HFF-Myc (cell line): ENCODE measurements around the gene CACNB2.

Source experiments
- DNase-seq: peaks from one replicate; pipeline ENCODE4 v3.0.0-alpha.2; 2011; ENCODE audit warnings: low read depth; ENCODE audit errors: extremely low read depth
- H3K4me3 ChIP-seq: replicated peaks from 2 replicates; pipeline ENCODE4 v1.5.1; 2011; ENCODE audit warnings: low read depth, mild to moderate bottlenecking, control low read depth, low read length
- TF ChIP-seq, protein P1 (sequence below): IDR thresholded peaks from 2 replicates; pipeline ENCODE4 v1.5.1; 2012; ENCODE audit warnings: mild to moderate bottlenecking, low read depth, low read length, control low read depth; ENCODE audit errors: missing control alignments

CACNB2 gene

DNA sequence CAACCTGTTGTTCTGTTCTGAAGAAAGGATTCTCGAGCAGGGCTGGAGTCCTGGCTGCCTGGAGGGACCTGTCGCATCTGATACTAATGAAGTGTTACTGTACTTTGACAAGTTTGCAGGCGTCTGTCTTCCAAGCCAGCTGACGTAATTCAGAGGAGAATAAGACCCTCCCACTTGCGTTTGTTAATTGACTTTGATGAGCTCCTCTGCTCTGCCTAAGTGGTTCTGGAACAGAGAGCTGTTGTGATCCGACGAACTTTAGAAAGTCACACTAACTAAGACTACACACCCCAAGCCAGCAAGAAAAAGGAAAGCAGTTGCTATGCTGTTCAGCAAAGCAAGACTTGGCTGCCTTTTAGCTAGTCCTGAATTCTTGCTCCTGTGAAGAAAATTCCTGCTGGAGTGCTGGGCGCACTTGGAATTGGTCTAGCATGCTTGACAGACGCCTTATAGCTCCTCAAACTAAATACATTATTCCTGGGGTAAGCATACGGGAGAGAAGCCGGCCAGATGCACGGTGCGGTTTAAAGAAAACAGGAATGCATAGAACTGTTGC lies 200.3 kb downstream of the CACNB2 start:
- DNase-seq, result no peak
- TF ChIP-seq, protein P1, sequence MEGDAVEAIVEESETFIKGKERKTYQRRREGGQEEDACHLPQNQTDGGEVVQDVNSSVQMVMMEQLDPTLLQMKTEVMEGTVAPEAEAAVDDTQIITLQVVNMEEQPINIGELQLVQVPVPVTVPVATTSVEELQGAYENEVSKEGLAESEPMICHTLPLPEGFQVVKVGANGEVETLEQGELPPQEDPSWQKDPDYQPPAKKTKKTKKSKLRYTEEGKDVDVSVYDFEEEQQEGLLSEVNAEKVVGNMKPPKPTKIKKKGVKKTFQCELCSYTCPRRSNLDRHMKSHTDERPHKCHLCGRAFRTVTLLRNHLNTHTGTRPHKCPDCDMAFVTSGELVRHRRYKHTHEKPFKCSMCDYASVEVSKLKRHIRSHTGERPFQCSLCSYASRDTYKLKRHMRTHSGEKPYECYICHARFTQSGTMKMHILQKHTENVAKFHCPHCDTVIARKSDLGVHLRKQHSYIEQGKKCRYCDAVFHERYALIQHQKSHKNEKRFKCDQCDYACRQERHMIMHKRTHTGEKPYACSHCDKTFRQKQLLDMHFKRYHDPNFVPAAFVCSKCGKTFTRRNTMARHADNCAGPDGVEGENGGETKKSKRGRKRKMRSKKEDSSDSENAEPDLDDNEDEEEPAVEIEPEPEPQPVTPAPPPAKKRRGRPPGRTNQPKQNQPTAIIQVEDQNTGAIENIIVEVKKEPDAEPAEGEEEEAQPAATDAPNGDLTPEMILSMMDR, result no peak
- H3K4me3 ChIP-seq, result 0 out of 2 replicates have a peak overlapping the region, but pooled peaks have one; percentile 5

DNA sequence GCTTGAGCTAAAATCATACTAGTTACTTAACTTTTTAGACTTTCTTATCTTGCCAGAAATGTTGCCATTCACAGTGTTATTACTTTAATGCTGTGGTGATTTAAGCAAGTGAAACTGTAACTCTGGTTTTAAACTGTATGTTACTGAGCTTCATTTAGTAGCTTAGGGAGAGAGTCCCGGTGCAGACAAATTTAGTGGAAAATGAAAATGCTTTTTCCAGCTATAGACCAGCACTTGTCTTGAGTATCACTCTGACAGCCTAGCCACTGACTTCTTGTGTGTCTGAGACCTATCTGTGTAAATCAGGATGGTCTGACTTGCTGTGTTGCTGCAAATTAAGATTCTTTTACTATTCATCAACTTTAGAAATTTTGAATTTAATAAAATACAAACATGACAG lies 200.8 kb downstream of the CACNB2 start:
- DNase-seq, result no peak
- TF ChIP-seq, protein P1, result no peak
- 0 out of 2 replicates have a peak overlapping the region, but pooled peaks have one; percentile 5 for H3K4me3 ChIP-seq

DNA sequence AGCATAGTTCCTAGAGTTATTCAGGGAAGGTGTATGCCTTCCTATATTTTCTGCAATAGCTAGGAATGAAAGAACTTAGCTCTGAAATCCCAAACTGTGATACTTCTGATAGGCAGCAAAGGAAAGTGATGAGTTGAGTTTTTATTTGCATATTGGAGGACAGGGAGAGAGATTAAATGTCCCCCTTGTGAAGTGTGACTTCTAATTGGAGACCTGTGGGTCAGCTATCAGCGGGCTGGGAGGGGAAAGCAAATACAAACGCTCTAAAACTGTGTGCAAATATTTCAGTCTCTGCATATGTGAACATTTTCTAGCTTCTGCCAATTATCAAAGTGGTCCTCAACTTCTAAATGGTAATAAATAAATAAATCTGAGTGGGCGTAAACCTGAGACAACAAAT lies 203.3 kb downstream of the CACNB2 start:
- DNase-seq, result no peak

DNA sequence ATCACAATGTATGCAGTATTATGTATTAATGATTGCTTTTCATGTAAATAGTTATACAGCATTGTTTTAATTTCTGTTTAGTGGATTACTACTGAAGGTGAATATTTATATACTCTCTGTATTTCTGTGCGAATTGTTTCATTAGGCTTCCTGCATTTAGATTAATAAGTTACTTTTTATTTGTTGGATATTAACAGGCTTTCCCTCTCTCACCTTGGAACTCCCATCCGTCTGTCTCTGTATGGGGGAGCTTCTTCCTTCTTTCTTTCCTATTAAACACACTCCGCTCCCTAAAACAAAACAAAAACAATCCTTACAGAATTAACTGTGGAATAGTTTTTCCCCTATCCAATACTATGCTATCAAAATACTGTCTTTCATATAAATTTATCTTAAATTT lies 205.1 kb downstream of the CACNB2 start:
- H3K4me3 ChIP-seq, result no peak overlapping the region
- no peak for DNase-seq
- TF ChIP-seq, protein P1, result no peak

More for the DNA sequence above, 203.3 kb downstream of the CACNB2 start:
- H3K4me3 ChIP-seq, result no peak overlapping the region
- TF ChIP-seq, protein P1, result no peak

DNA sequence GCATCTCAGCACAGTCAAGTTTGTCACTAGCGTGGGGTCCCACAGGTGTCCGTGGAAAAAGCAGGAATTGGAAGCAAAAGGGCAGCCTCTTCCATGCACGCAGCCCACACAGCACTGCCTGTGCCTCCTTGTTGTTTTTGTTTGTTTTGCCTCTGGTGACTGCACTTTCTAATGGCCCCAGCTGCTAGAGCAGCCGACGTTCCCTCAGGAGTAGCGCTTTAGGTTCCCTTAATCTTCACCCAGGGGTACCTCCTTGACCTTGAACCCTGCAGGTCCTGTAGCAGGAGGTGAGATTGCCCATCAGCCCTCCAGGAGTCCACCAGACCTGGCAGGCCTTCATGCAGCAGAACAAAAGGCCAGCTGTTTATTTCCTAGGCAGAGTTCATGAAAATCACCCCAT lies 210.1 kb downstream of the CACNB2 start:
- H3K4me3 ChIP-seq, result no peak overlapping the region
- DNase-seq, result no peak
- TF ChIP-seq, protein P1, result no peak

DNA sequence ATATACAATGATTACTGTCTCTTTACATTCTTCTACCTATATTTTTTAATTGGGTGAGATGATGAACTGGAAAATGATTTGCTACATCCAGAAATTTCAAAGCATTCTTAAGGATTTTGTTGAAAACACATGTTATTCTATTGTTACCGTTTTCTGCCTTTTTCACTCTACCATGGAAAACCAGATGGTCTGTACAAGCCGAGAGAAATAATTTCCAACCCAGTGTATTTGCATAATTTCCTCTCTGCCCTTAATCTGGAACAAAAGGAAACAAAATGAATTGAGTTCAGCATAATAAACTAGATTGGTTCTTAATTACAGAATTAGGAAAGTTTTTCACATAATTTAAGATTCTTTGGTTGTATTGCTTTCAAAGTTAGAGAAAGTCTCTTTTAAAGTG lies 211.2 kb downstream of the CACNB2 start:
- TF ChIP-seq, protein P1, result no peak
- no peak overlapping the region for H3K4me3 ChIP-seq
- no peak for DNase-seq

DNA sequence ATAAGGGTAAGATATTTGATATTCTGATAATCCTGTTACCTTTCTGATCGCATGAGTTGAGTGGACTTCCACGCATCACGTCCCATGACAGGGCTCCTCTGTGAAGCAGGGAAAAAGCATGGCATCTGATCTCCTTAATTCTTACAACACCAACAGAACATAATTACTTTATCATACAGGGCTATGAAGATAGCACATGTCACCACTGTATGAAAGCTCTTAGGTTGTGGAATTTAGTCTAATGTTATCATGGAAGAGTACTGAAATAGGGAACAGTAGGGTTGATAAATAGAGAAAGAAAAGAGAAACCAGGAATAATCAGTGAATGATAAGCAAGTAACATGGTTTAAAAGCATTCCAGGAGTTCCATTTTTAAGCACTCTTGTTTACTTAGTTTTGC lies 212.0 kb downstream of the CACNB2 start:
- DNase-seq, result no peak
- TF ChIP-seq, protein P1, result no peak
- H3K4me3 ChIP-seq, result no peak overlapping the region
